ENCODE measurements around the gene PHF3. TPM values are rescaled to one million over a fixed set of nuclear protein-coding genes. Genes with fewer than 3 reads are reported as not detected.

The PHF3 gene
- total RNA-seq (2014; rRNA removed; shearing (Covaris generic)), result 54.0 and 54.8 TPM in 2 replicates
- 92.5 and 106 TPM in 2 replicates for total RNA-seq (2022)
- percentile 97 among the genes with signal in this experiment for Bru-seq, nascent RNA
- BruChase-seq, experiment 1, labeled RNA remaining after a 6-hour chase, result percentile 88 among the genes with signal in this experiment
- percentile 95 among the genes with signal in this experiment for BruChase-seq, experiment 2, labeled RNA remaining after a 2-hour chase
- long read RNA-seq, full-length matches to known transcripts, result 15 of 58 reads
- long read RNA-seq, partial matches to known transcripts, result 17 of 58 reads
- long read RNA-seq, other reads (novel, unspliced or antisense), result 26 of 58 reads

DNA sequence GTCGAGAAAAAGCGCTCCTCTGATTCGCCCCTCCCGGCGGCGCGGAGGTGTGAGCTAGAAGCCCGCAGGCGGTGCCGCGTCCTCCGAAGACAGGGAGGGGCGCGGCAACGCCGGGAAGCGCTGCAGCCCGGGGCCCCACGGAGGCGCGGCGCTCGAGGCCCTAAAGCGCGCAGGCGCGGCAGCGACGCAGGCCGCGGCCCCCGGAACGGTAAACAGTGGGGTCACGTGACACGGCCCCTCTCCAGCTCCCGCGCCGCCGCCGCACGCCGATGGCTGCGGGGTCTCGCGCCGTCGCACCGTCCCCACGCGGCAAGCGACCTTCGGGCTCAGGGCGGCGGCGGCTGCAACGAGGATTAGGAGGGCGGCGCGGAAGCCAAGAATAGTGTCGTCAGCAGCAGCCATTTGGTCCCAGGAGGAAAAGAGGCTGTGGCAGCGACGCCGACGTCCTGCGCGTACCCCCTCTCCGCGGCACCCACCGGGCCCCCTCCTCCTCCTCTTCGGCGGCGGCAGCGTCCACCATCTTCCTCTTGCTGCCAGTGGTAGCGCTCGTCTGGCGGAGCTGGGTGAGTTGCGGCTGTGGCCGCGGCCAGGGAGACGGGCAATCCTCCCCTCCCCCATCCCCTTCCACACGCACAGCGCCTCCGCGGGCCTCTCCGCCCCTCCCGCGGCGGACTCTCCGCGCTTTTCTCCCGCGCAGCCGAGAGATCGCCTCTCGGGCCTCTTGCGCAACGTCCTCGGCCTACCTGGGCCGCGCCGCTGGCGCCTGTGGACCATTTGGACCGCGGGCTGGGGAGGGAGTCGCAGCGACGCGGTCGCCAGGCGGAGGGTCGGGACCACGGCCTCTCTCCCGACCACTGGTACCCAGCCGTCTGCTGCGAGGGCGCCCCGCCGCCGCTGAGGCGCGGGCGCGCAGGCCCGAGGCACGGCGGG lies at the start of gene PHF3:
PHF3 (plus strand) TSS at position 215 of the 930 bp plus-strand sequence. CDS start 10,750 bp downstream, outside the sequence.
- H3K36me3 ChIP-seq (ENCODE audit: insufficient read depth, low read length), result peaks cover 15% of the 10 kb centered on the region; the same call in 1 of the 2 replicates
- peak; percentile 96 for DNase-seq (ENCODE audit: low spot score)
- H3K79me2 ChIP-seq (ENCODE audit: insufficient read depth, low read depth, low read length), result peaks cover 49% of the 10 kb centered on the region
- peak within 1 kb of the TSS; percentile 77 for H3K27ac ChIP-seq (ENCODE audit: low read depth, low read length, poor library complexity, severe bottlenecking)
- intact Hi-C loops (cut with micrococcal nuclease; ENCODE audit: unreplicated experiment), result loop anchor here (1.0 to 2.0 kb wide), 3 partner anchors 29 to 63 kb away; partner anchors contain the start of genes LOC128125822 and PTP4A1
- peaks cover 31% of the 10 kb centered on the region for H4K20me1 ChIP-seq (ENCODE audit: insufficient read depth, low read length)
- no peaks in the 10 kb centered on the region for H3K9me3 ChIP-seq (ENCODE audit: low read length)
- ChIA-PET POLR2A (interaction anchor here (0.6 to 2.5 kb wide), 16 partner anchors 10 to 283 kb away, joined by 3 to 15 read pairs (median 4); no protein-coding TSS in a partner anchor), CTCF (ENCODE audit: unreplicated experiment) (interaction anchor here (1.3 to 1.5 kb wide), 2 partner anchors 28 to 46 kb away, joined by 4 to 6 read pairs; no protein-coding TSS in a partner anchor)
- H3K4me2 ChIP-seq (ENCODE audit: low read length), result peak within 1 kb of the TSS; percentile 92
- no peak for TF ChIP-seq EZH2phosphoT487 (IDR thresholded peaks at IDR 0.05; ENCODE audit: borderline replicate concordance, low read depth, low read length)
- peak; percentile 42 for TF ChIP-seq CTCF (conservative IDR thresholded peaks at IDR 0.05; ENCODE audit: low read length)
- peak within 1 kb of the TSS; percentile 98 for H2AFZ ChIP-seq (ENCODE audit: low read length)
- H3K4me3 ChIP-seq (ENCODE audit: low read depth, low read length, poor library complexity, severe bottlenecking), result peak within 1 kb of the TSS; percentile 78
- no TSS peak for BruUV-seq (replicated peaks)
- H3K4me1 ChIP-seq (ENCODE audit: insufficient read depth, low read length, poor library complexity, severe bottlenecking), result peaks cover 48% of the 10 kb centered on the region
- H3K9me2 ChIP-seq (ENCODE audit: insufficient read depth, low read length), result no peaks in the 10 kb centered on the region

GRCh38 chr6:63589952-63590411 lies 45.6 kb upstream of the PHF3 start:
- ChIA-PET POLR2A (no interaction called here), CTCF (ENCODE audit: unreplicated experiment) (no interaction called here)
- BruUV-seq (replicated peaks), result no TSS peak

More at GRCh38 chr6:63589952-63590411, 45.6 kb upstream of the PHF3 start:
- Histone ChIP-seq H2AFZ (ENCODE audit: low read length) (no peak overlapping the region), H3K27ac (ENCODE audit: low read depth, low read length, poor library complexity, severe bottlenecking) (no peak overlapping the region), H4K20me1 (ENCODE audit: insufficient read depth, low read length) (no peaks in the 10 kb centered on the region), H3K4me3 (ENCODE audit: low read depth, low read length, poor library complexity, severe bottlenecking) (no peak overlapping the region), H3K4me1 (ENCODE audit: insufficient read depth, low read length, poor library complexity, severe bottlenecking) (no peaks in the 10 kb centered on the region), H3K9me3 (ENCODE audit: low read length) (no peaks in the 10 kb centered on the region), H3K4me2 (ENCODE audit: low read length) (no peak overlapping the region), H3K79me2 (ENCODE audit: insufficient read depth, low read depth, low read length) (no peaks in the 10 kb centered on the region), H3K36me3 (ENCODE audit: insufficient read depth, low read length) (no peaks in the 10 kb centered on the region), H3K9me2 (ENCODE audit: insufficient read depth, low read length) (no peaks in the 10 kb centered on the region)
- intact Hi-C loops (cut with micrococcal nuclease; ENCODE audit: unreplicated experiment), result no loop called here
- DNase-seq (ENCODE audit: low spot score), result no peak
- TF ChIP-seq EZH2phosphoT487 (IDR thresholded peaks at IDR 0.05; ENCODE audit: borderline replicate concordance, low read depth, low read length) (no peak), CTCF (conservative IDR thresholded peaks at IDR 0.05; ENCODE audit: low read length) (no peak)

Measured in OCI-LY7 (cell line).